SU-DHL-6 (cell line): ENCODE measurements around the gene GPR89B.
"Not testable (repeated sequence)": the region's sequence is repeated elsewhere in the genome, so short reads cannot be mapped to it uniquely, and the experiment has no call there.

ENCODE experiments used
- CTCF ChIP-seq: fragments of 200-600 bp; sonication (generic); IDR thresholded peaks from one replicate; pipeline ENCODE4 v1.5.1; 2017; ENCODE audit warnings: antibody characterized with exemption, mild to moderate bottlenecking, low read length, moderate library complexity; ENCODE audit not compliant: insufficient read depth, poor library complexity, severe bottlenecking
- EZH2phosphoT487 ChIP-seq: fragments of 200-600 bp; sonication (generic), shearing (Covaris generic); conservative IDR thresholded peaks from 2 replicates; pipeline ENCODE4 v1.6.1; 2018; ENCODE audit warnings: mild to moderate bottlenecking, antibody characterized with exemption, low read length, moderate library complexity, mixed read lengths

- not testable (repeated sequence) for TF ChIP-seq CTCF, EZH2phosphoT487
Measured at GRCh38 chr1:148024918-148025317, 96.7 kb downstream of the GPR89B start.
